ENCODE measurements around the gene KRTAP17-1.
A peak's percentile ranks its signal among the peaks of the same experiment; 100 is the strongest.

GRCh38 chr17:41352597-41353366 is 37.3 kb upstream of the KRTAP17-1 start:
- TF ChIP-seq CTCF (IDR thresholded peaks at IDR 0.05; ENCODE audit: insufficient read depth, low read length) (no peak), GABPA (IDR thresholded peaks at IDR 0.05; ENCODE audit: low read depth) (no peak), POLR2AphosphoS5 (IDR thresholded peaks at IDR 0.05; ENCODE audit: low read depth) (no peak), REST (IDR thresholded peaks at IDR 0.05; ENCODE audit: insufficient replicate concordance, low read depth) (peak; percentile 90)

Data from HL-60 (cell line).